ENCODE measurements around the gene LEFTY1. TPM values are rescaled to one million over a fixed set of nuclear protein-coding genes. Genes with fewer than 3 reads are reported as not detected.
"Not testable (repeated sequence)": the region's sequence is repeated elsewhere in the genome, so short reads cannot be mapped to it uniquely, and the experiment has no call there.

LEFTY1 gene, protein sequence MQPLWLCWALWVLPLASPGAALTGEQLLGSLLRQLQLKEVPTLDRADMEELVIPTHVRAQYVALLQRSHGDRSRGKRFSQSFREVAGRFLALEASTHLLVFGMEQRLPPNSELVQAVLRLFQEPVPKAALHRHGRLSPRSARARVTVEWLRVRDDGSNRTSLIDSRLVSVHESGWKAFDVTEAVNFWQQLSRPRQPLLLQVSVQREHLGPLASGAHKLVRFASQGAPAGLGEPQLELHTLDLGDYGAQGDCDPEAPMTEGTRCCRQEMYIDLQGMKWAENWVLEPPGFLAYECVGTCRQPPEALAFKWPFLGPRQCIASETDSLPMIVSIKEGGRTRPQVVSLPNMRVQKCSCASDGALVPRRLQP
- not detected for total RNA-seq

DNA sequence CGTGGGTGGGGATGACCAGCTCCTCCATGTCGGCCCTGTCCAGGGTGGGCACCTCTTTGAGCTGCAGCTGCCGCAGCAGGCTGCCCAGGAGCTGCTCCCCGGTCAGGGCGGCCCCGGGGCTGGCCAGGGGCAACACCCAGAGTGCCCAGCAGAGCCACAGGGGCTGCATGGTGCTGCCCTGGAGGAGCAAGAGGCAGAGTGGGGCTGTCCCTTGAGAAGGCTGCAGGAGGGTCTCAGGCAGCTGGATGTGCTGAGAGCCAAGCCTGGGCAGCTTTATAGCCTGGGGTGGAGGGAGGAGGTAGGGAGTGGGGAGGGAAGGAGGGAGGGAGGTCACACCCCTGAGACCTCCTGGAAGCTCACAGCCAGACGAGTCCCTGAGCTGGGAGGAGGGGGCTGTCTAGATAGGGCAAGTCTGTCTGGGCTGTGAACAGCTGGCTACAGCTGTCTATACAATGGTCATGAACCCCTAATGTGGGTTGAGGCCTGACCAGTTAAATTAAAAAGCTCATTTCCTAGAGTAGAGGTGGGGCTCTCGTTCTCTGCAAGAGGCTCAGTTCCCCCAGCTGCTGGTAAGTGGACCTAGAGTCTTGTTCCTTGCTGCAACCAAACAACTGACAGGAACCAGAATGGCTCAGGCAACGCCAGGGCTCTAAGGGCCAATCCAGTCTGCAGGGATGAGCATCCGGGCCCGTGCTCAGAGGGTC, at the start of gene LEFTY1:
Gene LEFTY1, minus strand, starts transcription at position 249 of the 704 bp plus-strand sequence. Its CDS starts 80 bp downstream, at position 169.
- no peaks in the 10 kb centered on the region for H3K27me3 Mint-ChIP-seq
- no peaks in the 10 kb centered on the region for H3K9me3 Mint-ChIP-seq
- no peak for ATAC-seq (replicated peaks)
- H3K27ac Mint-ChIP-seq: peak within 1 kb of the TSS; percentile 28
- no peaks in the 10 kb centered on the region for H3K36me3 Mint-ChIP-seq (ENCODE audit: low read depth)
- peaks cover 5% of the 10 kb centered on the region for H3K4me1 Mint-ChIP-seq
- H3K4me3 Mint-ChIP-seq: no peak within 1 kb of the TSS

DNA sequence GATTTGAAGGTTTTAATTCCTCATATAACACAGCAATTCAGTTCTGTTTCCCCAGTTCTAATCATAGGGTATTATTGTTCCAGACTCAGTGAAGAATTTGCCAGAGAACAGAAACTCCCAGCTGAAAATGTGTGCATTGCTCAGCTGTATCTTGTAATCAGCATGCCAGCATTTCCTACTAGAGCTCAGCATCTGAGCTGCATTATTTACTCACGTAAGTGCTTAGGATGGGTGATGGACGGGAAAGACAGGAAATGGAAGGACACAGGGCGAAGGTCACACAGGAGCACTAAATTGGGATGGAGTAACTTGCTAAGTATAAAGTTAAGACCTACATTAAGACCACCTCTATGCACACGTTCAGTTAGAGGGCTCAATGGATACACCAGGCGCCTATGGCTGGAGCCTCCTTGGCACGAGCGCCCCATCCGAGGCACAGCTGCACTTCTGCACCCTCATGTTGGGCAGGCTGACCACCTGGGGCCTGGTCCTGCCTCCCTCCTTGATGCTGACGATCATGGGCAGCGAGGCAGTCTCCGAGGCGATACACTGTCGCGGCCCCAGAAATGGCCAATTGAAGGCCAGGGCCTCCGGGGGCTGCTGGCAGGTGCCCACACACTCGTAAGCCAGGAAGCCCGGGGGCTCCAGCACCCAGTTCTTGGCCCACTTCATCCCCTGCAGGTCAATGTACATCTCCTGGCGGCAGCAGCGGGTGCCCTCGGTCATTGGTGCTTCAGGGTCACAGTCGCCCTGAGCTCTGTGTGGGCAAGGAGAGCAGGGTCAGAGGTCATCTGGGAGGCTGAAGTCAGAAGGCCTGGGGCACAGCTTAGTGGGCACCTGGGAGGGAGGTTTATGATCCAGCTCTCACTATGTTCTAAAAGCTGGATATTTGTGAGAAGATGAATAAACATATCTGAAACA, 48.4 kb upstream of the LEFTY1 start:
- Mint-ChIP-seq H3K9me3 (no peaks in the 10 kb centered on the region), H3K4me3 (no peak overlapping the region), H3K27me3 (peaks cover 4% of the 10 kb centered on the region), H3K4me1 (no peaks in the 10 kb centered on the region), H3K27ac (no peak overlapping the region), H3K36me3 (ENCODE audit: low read depth) (no peaks in the 10 kb centered on the region)
- no peak for ATAC-seq (replicated peaks)

DNA sequence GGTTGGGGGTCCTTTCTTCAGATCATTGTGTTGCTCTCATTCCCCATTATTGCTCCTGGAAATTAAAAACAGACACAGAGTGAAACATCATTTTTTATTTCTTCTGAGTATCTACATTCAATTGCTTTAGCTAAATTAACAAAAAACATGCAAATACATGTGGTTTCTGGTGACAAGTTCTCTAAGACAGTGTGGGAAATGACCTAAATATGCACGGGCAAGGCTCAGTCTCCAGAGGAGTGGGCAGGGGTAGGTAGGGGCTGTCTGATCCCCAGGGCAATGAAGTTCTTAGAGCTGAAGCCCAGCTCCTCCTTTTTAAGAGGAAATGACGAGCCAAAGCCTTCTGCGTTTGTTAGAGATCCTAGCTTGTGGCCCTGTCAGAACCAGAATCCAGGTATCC, 47.6 kb upstream of the LEFTY1 start:
- ATAC-seq (replicated peaks): no peak
- no peaks in the 10 kb centered on the region for H3K36me3 Mint-ChIP-seq (ENCODE audit: low read depth)
- H3K4me1 Mint-ChIP-seq: no peaks in the 10 kb centered on the region
- H3K4me3 Mint-ChIP-seq: no peak overlapping the region
- H3K27ac Mint-ChIP-seq: no peak overlapping the region
- H3K9me3 Mint-ChIP-seq: no peaks in the 10 kb centered on the region
- H3K27me3 Mint-ChIP-seq: peaks cover 4% of the 10 kb centered on the region

DNA sequence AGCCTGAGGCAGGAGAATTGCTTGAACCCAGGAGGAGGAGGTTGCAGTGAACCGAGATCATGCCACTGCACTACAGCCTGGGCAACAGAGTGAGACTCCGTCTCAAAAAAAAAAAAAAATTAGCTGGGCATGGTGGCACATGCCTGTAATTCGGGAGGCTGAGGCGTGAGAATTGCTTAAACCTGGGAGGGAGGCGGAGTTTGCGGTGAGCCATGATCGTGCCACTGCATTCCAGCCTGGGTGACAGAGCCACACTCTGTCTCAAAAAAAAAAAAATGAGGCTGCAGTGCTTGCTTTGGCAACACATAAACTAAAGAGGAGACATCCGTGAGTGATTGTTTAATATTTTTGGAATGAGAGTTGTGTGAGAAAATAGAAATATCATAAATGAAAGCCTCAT, 47.1 kb upstream of the LEFTY1 start:
- H3K4me3 Mint-ChIP-seq; H3K36me3 Mint-ChIP-seq (ENCODE audit: low read depth); H3K27ac Mint-ChIP-seq; ATAC-seq (replicated peaks); H3K27me3 Mint-ChIP-seq; H3K4me1 Mint-ChIP-seq; H3K9me3 Mint-ChIP-seq: not testable (repeated sequence)

DNA sequence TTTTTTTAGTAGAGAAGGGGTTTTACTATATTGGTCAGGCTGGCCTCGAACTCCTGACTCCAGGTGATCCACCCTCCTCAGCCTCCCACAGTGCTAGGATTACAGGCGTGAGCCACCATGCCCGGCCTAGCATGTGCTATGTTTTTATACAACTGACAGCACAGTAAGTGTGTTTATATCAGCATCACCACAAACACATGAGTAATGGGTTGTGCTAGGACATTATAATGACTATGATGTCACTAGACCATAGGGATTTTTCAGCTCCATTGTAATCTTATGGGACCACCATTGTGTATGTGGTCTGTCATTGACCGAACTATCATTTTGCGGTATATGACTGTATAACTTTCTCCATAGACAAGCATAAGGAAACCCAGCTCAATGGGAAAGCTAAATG, 45.8 kb upstream of the LEFTY1 start:
- H3K27me3 Mint-ChIP-seq: no peaks in the 10 kb centered on the region
- H3K9me3 Mint-ChIP-seq: no peaks in the 10 kb centered on the region
- no peaks in the 10 kb centered on the region for H3K36me3 Mint-ChIP-seq (ENCODE audit: low read depth)
- H3K4me1 Mint-ChIP-seq: no peaks in the 10 kb centered on the region
- no peak overlapping the region for H3K4me3 Mint-ChIP-seq
- no peak for ATAC-seq (replicated peaks)
- no peak overlapping the region for H3K27ac Mint-ChIP-seq

DNA sequence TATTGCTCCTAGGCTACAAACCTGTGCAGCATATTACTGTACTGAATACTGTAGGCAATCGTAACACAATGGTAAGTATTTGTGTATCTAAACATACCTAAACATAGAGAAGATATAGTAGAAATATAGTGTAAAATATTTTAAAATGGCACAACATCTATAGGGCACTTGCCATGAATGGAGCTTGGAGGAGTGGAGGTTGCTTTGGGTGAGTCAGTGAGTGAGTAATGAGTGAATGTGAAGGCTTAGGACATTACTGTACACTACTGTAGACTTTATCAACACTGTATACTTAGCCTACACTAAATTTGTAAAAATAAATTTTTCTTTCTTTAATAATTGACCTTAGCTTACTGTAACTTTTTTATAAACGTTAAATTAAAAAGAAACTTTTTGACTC, 44.1 kb upstream of the LEFTY1 start:
- Mint-ChIP-seq H3K9me3 (no peaks in the 10 kb centered on the region), H3K27me3 (no peaks in the 10 kb centered on the region), H3K4me1 (peaks cover 5% of the 10 kb centered on the region), H3K27ac (no peak overlapping the region), H3K4me3 (no peak overlapping the region), H3K36me3 (ENCODE audit: low read depth) (no peaks in the 10 kb centered on the region)
- peak; percentile 47 for ATAC-seq (replicated peaks)

DNA sequence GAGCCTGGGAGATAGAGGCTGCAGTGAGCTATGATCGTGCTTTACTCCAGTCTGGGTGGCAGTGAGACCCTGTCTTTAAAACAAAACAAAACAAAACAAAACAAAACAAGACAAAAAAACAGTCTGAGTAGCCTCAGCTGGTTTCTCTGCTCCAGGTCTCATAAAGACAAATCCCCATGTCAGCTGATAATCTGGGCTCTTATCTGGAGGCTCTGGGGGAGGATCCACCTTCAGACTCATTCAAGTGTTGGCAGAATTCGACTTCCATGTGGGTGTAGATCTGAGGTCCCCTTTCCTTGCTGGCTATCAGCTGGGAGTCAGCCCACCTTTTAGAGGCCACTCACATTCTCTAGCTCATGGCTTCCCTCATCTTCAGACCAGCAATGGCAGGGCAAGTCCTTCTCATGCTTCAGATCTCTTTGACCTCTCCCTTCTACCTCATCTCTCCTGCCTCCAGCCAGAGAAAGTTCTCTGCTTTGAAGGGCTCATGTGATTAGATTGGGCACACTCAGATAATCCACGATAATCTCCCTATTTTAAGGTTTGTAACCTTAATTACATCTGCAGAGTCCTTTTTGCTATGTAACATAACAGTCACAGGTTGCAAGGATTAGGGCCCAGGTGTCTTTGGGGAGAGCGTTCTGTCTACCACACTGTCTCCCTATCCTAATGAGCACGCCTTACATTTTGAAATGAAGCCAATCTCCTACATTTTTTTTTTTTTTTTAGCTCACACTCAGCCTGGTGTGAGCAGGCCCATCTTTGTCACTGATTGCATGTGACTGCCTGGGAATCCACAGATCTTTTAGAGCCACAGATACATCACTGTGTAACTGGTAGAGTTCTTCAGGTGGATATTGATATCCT, 42.6 kb upstream of the LEFTY1 start:
- H3K36me3 Mint-ChIP-seq (ENCODE audit: low read depth): no peaks in the 10 kb centered on the region
- no peak for ATAC-seq (replicated peaks)
- peak overlapping the region; percentile 61 for H3K27ac Mint-ChIP-seq
- H3K9me3 Mint-ChIP-seq: no peaks in the 10 kb centered on the region
- H3K27me3 Mint-ChIP-seq: no peaks in the 10 kb centered on the region
- H3K4me1 Mint-ChIP-seq: peaks cover 6% of the 10 kb centered on the region
- no peak overlapping the region for H3K4me3 Mint-ChIP-seq

DNA sequence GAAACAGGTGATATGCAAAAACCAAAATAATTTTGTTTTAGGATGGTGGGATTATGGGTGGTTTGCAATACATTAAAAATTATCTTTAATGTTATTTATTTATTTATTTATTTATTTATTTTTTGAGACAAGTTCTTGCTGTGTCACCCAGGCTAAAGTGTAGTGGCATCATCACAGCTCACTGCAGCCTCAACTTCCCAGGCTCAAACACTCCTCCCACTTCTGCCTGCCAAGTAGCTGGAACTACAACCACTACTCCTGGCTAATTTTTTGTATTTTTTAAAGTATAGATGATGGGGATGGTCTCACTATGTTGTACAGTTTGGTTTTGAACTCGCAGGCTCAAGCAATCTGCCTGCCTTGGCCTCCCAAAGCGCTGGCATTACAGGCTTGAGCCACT, 41.6 kb upstream of the LEFTY1 start:
- Mint-ChIP-seq H3K4me1 (peaks cover 6% of the 10 kb centered on the region), H3K27me3 (no peaks in the 10 kb centered on the region), H3K9me3 (no peaks in the 10 kb centered on the region), H3K4me3 (no peak overlapping the region), H3K27ac (no peak overlapping the region), H3K36me3 (ENCODE audit: low read depth) (no peaks in the 10 kb centered on the region)
- no peak for ATAC-seq (replicated peaks)

DNA sequence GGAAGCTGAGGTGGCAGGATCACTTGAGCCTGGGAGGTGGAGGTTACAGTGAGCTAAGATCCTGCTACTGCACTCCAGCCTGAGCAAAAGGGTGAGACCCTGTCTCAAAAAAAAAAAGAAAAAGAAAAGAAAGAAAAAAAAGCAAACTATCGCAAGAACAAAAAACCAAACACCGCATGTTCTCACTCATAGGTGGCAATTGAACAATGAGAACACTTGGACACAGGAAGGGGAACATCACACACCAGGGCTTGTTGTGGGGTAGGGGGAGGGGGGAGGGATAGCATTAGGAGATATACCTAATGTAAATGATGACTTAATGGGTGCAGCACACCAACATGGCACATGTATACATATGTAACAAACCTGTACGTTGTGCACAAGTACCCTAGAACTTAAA, 40.5 kb upstream of the LEFTY1 start:
- Mint-ChIP-seq H3K27ac (peak overlapping the region; percentile 81), H3K4me3 (peak overlapping the region; percentile 52)
- H3K27me3 Mint-ChIP-seq; H3K36me3 Mint-ChIP-seq (ENCODE audit: low read depth); ATAC-seq (replicated peaks); H3K9me3 Mint-ChIP-seq; H3K4me1 Mint-ChIP-seq: not testable (repeated sequence)

DNA sequence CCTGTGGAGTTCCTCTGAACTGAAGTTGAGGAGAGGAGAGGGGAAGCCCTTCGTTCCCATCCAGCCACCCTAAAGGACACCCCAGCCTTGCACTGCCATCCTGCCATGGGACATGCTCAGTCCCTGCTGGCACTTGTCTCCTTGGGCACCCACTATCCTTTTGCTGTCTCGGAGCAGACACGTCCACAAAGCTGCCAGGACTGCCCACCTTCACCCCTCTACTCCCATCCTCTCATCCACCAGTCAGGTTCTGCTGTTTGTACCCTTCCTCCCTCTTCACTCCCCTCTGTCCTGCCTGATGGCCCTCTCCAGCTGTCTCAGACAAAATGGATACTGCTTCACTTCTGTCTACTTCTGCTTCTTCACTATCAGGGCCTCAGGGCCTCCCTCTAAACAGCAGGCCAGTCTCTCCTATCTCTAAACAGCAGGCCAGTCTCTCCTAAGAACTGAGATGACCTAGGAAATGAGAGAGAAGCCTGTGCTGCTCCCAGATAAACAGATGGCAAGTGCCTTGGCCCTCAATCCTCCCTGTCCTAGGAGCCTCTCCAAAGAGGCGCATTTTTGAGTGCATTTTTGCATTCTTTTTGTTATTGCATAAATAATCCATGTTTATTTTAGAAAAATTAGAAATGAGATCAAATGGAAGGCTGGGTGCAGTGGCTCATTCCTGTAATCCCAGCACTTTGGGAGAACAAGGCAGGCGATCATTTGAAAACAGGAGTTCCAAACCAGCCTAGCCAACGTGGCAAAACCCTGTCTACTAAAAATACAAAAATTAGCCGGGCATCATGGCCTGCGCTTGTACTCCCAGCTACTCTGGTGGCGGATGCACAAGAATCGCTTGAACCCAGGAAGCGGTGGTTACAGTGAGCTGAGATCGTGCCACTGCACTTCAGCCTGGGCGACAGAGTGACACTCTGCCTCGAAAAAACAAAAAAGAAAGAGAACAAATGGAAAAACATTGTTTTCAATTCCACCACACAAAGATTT, 39.5 kb upstream of the LEFTY1 start:
- Mint-ChIP-seq H3K9me3 (no peaks in the 10 kb centered on the region), H3K36me3 (ENCODE audit: low read depth) (peaks cover 6% of the 10 kb centered on the region), H3K27ac (peak overlapping the region; percentile 81), H3K4me1 (peaks cover 6% of the 10 kb centered on the region), H3K4me3 (peak overlapping the region; percentile 52), H3K27me3 (no peaks in the 10 kb centered on the region)
- ATAC-seq (replicated peaks): no peak

DNA sequence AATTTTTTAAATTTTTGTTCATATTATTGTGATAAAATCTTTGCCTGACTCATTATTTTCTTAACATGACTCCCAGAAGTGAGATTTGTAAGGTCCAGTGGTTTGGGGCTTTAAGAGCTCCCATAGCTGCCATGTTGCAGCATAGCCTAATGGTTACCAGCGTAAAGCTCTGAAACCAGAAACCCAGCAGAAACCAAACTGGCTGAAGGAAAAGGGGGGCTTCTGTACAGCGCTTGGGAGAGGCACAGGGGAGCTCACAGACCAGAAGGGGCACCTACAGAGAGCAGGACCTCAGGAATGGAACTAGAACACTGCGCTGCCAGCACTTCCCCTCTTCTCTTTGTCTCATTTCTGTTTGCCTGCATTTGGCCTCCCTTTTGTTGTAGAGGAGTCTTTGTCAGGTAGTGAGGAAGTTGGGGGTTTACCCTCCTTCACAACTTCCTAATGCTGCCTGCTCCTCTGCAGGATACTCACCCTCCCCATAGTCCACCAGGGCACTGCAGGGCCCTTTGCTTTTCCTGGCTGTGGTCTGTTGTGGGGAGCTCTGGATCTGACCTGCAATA, 37.7 kb upstream of the LEFTY1 start:
- no peak for ATAC-seq (replicated peaks)
- peaks cover 6% of the 10 kb centered on the region for H3K4me1 Mint-ChIP-seq
- H3K4me3 Mint-ChIP-seq: no peak overlapping the region
- peak overlapping the region; percentile 15 for H3K27ac Mint-ChIP-seq
- no peaks in the 10 kb centered on the region for H3K27me3 Mint-ChIP-seq
- H3K9me3 Mint-ChIP-seq: no peaks in the 10 kb centered on the region
- peaks cover 13% of the 10 kb centered on the region for H3K36me3 Mint-ChIP-seq (ENCODE audit: low read depth)

DNA sequence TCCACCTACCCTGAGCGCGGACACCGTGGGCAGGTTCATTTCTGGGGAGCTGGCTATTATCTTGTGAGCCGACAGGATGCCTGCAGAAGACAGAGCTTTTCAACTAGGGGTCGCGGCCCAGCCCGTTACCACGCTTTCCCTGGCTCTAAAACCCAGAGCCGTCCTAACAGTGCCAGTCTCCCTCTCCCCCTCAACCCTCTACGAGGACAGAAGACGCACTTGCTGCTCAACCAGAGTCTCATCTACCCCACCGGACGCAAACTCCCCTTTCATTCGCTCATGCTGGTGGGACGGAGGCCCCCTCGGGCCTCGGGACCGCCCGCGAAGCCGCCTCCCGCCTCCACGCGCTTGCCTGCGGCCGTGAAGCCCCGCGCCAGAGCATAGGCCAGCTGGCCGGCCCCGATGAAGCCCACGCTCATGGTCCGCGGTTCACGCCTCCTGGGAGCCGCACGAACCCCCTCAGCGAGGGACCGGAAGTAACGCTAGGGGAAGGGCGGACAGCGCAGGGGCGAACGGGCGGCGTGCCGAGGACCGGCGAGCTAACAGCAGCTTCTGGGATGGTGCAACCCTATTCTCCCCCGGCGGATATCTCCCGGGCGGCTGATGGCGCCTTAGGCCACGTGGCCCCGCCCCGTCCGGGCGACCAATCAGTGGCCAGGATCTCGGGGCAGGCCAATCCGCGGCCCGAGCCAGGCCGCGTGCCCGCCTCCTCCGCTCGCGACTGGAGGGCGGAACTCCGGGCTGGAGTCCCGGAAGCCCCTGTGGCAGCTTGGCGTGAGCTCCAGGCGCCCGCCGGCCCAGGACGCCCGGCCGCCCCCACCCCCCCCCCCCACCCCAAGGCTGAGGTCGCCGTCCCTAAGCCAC, 35.0 kb upstream of the LEFTY1 start, which contains the start of gene PYCR2:
Gene PYCR2, minus strand, starts transcription at position 559 of the 864 bp plus-strand sequence. Its CDS starts 140 bp downstream, at position 419.
- ATAC-seq (replicated peaks): peak; percentile 99
- Mint-ChIP-seq H3K9me3 (no peaks in the 10 kb centered on the region), H3K4me1 (peaks cover 13% of the 10 kb centered on the region), H3K27ac (peak within 1 kb of the TSS; percentile 89), H3K27me3 (no peaks in the 10 kb centered on the region), H3K36me3 (ENCODE audit: low read depth) (peaks cover 39% of the 10 kb centered on the region), H3K4me3 (peak within 1 kb of the TSS; percentile 89)
